ENCODE results near the gene NCEH1. TPM values are rescaled to one million over a fixed set of nuclear protein-coding genes. Genes with fewer than 3 reads are reported as not detected.

NCEH1 gene
- total RNA-seq, 2 experiments from 2014 or later: 2.8 to 3.4 TPM

GRCh38 chr3:172659246-172660002 is 51.4 kb downstream of the NCEH1 start:
- peaks cover 5% of the 10 kb centered on the region for H3K4me1 Mint-ChIP-seq (ENCODE audit: low read depth)

DNA sequence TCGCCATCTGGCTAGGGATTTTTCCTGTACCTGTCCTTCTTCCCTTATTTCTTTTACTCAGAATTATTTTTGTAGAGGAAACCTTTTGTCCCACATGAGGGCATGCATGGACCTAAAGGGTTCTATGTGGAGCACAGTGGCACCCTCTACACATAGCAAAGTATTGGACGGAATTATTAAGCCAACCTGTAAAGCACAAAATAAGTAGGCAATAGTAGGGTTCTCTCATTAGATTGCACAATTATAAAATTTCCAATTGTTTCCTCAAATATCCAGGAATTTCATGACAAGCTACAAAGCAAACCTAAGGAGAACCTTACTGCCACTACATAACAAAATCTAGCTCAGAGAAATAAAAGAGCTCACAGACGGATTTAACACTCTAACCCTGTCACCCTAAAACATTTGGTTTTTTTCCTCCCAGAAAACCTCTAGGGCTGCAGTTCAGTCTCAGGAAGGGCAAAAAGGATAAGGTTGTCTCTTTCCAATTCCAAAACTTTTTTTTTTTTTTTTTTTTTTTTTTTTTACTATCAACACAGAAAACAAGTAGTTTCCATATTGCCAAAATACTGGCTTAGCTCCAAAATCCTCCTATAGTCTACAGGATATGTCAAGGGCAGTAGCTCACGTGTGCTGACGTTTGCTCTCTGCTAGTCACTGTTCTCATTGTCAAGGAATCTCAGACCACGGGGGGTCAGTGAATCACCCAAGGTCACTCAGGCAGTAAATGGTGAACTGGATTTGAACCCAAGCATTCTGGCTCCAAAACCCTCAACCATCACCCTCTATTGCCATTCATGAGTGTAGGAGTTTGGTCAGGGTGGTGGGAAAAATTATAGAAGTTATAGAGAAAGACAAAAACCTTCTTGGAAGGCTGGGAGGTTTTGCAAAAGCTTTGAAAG is 52.3 kb downstream of the NCEH1 start:
- no peak for TF ChIP-seq CTCF (IDR thresholded peaks at IDR 0.05)
- Mint-ChIP-seq H3K36me3 (ENCODE audit: low read depth) (no peaks in the 10 kb centered on the region), H3K27me3 (no peaks in the 10 kb centered on the region), H3K27ac (no peak overlapping the region), H3K9me3 (no peaks in the 10 kb centered on the region), H3K4me1 (ENCODE audit: low read depth) (peaks cover 5% of the 10 kb centered on the region), H3K4me3 (no peak overlapping the region)
- ATAC-seq (no peak), DNase-seq (no peak)
- POLR2A ChIA-PET: no interaction called here
- intact Hi-C loops (cut with micrococcal nuclease): no loop called here
- CTCF ChIA-PET: interaction anchor here (0.7 to 1.8 kb wide), 5 partner anchors 9 to 288 kb away, joined by 3 to 7 read pairs (median 5); no protein-coding TSS in a partner anchor

More at GRCh38 chr3:172659246-172660002, 51.4 kb downstream of the NCEH1 start:
- ATAC-seq (no peak), DNase-seq (no peak)
- Mint-ChIP-seq H3K27me3 (no peaks in the 10 kb centered on the region), H3K36me3 (ENCODE audit: low read depth) (no peaks in the 10 kb centered on the region), H3K4me3 (no peak overlapping the region), H3K27ac (no peak overlapping the region), H3K9me3 (no peaks in the 10 kb centered on the region)
- no peak for TF ChIP-seq CTCF (IDR thresholded peaks at IDR 0.05)
- POLR2A ChIA-PET: no interaction called here
- CTCF ChIA-PET: interaction anchor here (0.6 to 1.8 kb wide), 5 partner anchors 10 to 327 kb away, joined by 3 to 6 read pairs (median 3); no protein-coding TSS in a partner anchor
- intact Hi-C loops (cut with micrococcal nuclease): no loop called here

DNA sequence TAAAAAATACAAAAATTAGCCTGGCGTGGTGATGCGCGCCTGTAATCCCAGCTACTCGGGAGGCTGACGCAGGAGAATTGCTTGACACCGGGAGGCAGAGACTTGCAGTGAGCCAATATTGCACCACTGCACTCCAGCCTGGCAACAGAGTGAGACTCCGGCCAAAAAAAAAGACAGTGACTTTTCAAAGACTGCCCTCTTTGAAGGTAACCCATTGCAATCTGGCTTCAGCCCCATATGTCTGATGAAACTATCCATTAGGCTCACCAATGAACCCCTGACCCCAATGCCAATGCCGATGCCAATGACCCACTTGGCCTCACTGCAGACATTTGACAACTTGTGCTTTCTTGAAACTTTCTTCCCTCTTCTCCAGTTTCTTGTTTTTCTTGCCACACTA is 54.3 kb downstream of the NCEH1 start:
- Mint-ChIP-seq H3K4me1 (ENCODE audit: low read depth) (peaks cover 5% of the 10 kb centered on the region), H3K36me3 (ENCODE audit: low read depth) (no peaks in the 10 kb centered on the region), H3K27ac (no peak overlapping the region), H3K4me3 (no peak overlapping the region), H3K27me3 (no peaks in the 10 kb centered on the region), H3K9me3 (no peaks in the 10 kb centered on the region)
- no peak for TF ChIP-seq CTCF (IDR thresholded peaks at IDR 0.05)
- ATAC-seq: no peak
- ChIA-PET CTCF (interaction anchor here (0.7 to 1.1 kb wide), 3 partner anchors 10 to 34 kb away, joined by 3 to 5 read pairs (median 5); no protein-coding TSS in a partner anchor), POLR2A (no interaction called here)
- intact Hi-C loops (cut with micrococcal nuclease): no loop called here
- no peak for DNase-seq

- Mint-ChIP-seq H3K27me3 (no peaks in the 10 kb centered on the region), H3K9me3 (no peaks in the 10 kb centered on the region), H3K27ac (no peak overlapping the region), H3K4me3 (no peak overlapping the region), H3K4me1 (ENCODE audit: low read depth) (peaks cover under 1% of the 10 kb centered on the region), H3K36me3 (ENCODE audit: low read depth) (no peaks in the 10 kb centered on the region)
- DNase-seq (no peak), ATAC-seq (no peak)
- CTCF ChIA-PET: interaction anchor here (1.5 to 4.2 kb wide), 2 partner anchors 10 to 18 kb away, joined by 6 to 22 read pairs; no protein-coding TSS in a partner anchor
- POLR2A ChIA-PET: no interaction called here
- no peak for TF ChIP-seq CTCF (IDR thresholded peaks at IDR 0.05)
- intact Hi-C loops (cut with micrococcal nuclease): no loop called here
Measured at GRCh38 chr3:172655388-172655787, 55.5 kb downstream of the NCEH1 start.

All from activated CD8-positive, alpha-beta T cell treated with anti-CD3 and anti-CD28 coated beads for 36 hours (primary cell).